Measurements from ENCODE around the gene ADAM12.

- no peak for TF ChIP-seq CTCF (conservative IDR thresholded peaks at IDR 0.05 in 1 of 2, IDR thresholded peaks at IDR 0.05 in 1 of 2; ENCODE audit: low read depth in 1 of 2, low read length in 2 of 2)
- no peak for TF ChIP-seq EZH2 (IDR thresholded peaks at IDR 0.05; ENCODE audit: low read length, missing control alignments)
These were observed 329.0 kb downstream of the ADAM12 start for GRCh38 chr10:126059076-126059826.

Data from fibroblast of lung (primary cell).